HT1080 (cell line): ENCODE data around the gene ZAR1L. TPM values are rescaled to one million over a fixed set of nuclear protein-coding genes. Genes with fewer than 3 reads are reported as not detected.

Source experiments
- DNase-seq: peaks from one replicate; pipeline ENCODE4 v3.0.0-alpha.2; 2015; ENCODE audit warnings: low read depth
- total RNA-seq: library from RNA; depleted of rRNA; stranded (reverse); fragments of >200 nt; shearing (Covaris generic); gene quantifications from 2 replicates; pipeline ENCODE4 v1.2.3, GENCODE V29; 2014

Gene ZAR1L
- total RNA-seq, 1 experiment from 2014 or later: not detected

DNA sequence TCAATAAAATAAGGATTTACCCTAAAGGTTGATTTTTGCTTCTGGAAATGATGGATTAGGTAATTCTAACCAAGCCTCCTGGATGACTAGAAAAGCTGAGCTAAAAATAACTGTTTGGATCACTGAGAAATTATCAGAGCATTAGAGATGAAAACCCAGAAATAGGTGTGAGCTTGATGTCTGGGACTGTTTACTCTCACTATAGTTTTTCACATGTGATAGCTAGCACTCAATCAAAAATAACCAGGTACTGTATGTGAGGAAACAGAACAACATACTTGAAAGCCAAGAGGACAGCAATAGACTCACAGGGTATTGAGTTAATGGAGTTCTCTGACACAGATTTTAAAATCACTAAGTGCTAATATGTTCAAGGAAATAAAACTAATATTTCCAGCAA lies 9.5 kb downstream of the ZAR1L start:
- no peak for DNase-seq

DNA sequence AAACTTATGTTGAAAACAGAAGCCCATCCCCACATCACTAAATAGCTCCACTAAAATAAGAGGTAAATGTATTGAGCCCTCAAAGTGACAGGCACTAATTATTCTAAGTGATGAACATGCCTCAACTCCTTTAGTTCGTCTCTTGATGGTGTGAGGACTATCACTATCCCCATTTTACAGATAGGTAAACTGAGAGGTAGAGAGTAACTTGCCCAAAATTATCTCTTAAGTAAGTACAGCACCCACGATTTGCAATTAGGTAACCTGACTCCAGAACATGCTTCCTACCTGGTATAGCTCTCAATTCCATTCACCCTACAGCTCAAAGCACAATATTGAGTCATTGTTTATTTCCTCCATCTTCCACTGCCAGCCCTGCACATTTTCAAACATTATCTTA lies 12.7 kb downstream of the ZAR1L start:
- no peak for DNase-seq

DNA sequence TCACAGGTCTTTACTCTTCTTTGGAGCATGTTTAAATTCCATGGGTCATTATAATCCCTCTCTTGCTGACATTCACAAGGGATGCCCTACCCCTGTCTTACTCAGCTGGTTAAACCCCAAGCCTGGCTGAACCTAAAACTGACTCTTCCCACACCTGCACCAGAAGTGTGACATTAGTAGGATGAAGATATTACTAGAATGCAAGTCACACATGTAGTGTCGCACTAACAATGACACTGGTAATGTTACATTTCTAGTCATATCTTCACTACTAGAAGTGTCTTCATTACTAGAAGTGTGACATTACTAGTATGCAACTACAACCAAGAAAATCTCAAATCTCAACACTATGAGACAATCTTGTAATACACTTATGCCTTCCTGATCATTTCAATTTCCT lies 14.2 kb downstream of the ZAR1L start:
- no peak for DNase-seq

DNA sequence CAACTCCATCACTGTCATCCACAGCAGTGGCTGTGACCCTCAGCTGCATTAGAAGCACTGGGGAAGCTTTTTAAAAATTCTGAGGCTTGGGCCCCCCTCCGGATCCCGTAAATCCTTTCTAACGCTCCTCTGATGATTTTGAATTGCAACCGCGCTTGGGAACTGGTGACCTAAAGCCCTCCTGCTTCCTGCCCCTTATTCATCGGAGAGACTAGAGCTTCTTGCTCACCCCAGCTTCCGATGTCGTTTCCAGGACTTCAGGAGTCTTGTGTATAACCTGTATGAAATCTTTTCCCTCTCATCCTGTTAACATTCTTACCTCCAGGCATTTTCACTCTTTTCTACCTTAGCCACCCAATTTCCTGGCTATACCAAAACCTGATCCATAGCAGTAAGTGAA lies 14.8 kb downstream of the ZAR1L start:
- no peak for DNase-seq

DNA sequence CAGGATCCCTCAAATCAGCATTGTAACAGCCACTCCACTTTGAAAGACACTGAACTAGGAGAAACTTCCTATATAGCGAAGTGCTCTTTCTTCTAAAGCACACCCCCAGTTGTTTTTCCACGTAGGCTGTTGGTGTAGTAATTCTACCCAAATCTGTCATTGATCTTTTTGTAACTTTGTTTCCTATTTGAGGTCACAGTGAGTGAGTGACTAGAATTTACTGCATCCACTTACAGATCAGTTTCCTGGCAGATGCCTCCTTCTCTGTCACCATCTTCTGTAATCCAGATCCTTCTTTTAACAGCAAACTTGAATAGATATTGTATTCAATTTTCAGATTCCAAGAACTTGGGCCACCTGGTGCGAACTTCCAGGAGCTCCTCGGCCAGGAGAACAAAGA lies 15.3 kb downstream of the ZAR1L start:
- no peak for DNase-seq

DNA sequence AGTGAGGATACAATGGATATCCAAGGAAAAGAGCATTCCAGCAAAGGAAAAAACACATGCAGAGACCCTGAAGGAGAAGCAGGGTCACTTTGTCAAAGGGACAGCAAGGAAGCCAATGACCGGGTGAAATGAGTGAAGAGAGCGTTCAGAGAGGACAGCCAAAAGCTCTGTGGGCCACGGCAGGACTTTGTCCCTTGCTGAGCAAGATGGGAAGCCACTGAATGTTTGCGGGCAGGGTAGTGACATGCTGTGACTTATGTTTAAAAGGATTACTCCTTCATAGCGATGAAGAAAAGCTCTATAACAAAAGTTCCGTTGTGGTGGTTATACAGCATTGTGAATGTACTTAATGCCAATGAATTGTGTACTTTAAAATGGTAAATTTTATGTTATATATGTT lies 16.5 kb downstream of the ZAR1L start:
- no peak for DNase-seq

DNA sequence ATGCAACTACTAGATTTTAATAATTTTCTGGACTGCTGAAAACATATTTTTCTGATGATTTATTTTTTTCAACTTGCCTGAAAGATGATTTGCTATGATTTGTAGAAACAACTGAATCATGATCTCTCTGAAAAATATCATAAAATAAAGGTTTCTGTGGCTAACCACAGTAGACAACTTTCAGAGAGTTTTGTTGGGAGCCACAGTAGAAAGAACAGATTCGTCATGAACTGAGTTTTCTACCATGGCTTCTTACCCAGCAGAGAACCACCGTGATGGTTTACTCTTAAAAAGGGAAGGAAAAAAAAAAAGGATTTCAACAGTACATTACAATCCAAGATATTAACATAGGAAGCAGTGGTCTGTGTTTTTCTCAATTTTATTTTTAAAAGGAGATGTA lies 18.0 kb downstream of the ZAR1L start:
- no peak for DNase-seq

DNA sequence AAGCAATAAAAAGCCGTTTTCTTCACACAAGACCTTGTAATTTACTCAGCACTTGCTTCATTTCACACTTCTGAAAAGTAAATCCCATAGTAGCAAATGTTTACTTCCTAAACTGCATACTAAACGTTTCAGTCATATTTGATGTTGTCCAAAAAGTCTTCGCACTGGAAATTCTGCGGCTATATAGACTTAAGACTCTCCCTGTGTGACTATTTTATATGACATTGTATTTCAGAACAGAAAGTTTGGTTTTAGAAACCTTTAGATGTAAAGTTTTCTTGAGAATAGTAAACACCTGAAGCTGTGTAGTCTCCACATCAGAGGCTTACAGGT lies 29.6 kb downstream of the ZAR1L start:
- no peak for DNase-seq

DNA sequence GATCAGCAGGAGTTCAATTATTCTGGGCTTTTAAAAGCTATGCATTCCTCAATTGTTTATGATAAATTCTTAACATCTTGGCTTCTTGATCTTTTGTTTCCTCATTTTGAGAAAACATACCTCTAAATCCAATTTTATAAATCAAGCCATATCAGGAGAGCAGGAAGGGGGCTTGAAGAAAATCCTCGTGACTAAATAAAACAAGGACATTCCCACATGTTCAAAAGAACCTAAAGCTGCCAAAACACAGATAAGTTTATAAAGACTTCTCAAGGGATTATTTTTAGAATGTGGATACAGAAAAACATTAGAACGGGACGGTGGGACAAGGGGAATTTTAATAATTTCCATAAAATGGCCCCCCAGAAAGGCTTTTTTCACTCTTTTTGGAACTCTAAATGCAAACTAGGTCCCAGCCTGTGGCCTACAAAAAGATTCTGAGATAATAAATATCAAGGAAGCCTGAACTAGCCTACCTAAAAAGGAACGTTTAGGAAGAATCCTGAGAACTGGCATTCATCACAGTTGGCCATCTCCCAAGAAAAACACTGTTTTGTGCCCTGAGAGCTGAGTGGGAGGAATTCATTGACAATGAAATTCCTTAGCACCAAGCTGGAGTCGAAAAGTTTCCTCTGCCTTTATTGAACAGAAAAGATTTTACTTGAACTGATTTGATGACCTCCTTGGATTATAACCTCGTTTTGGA lies 30.1 kb downstream of the ZAR1L start:
- peak; percentile 73 for DNase-seq

DNA sequence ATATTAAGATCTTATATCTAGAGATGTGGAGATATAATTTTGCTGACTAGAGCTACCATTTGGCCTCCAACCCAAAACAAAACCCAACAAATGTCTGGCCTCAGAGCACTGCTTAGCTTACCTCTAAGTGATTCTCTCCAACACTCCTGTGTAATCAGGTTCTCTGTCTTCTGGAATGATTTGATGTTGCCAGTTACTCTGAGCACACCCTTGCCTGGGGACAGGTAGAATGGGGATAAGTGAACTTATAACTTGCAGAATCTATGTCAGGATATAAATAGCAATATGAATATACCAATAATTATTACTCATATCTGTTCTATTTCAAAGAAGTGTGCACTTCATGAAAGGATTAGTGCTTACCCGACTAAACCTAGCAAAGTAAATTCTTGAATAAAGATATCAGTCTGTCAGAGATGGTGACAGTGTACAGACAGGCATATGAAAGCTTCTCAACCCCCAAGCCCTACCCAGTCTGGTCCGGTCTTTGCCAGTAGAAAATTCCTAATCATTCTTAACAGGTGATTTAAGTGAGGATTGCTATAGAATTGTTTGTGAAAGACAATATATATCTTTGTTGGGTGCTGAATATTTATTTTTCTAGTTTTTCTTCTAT lies 33.0 kb downstream of the ZAR1L start:
- no peak for DNase-seq

DNA sequence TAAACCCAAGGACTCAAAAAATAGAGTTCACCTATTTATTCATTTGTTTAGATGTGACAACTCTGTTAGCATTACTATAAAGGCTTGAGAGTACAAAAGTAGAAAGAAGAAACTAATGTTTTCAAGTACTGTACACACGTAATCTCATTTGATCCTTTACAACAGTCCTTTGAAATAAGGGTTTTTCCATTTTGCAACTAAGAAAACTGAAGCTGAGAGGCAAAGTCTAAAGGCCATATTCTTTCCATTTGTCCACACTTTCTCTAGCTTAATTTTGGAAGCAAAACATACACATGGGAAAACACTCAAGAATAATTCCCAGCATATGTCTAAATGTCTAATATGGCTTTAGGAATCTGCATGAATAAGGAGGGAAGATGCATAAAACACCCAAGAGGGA lies 34.1 kb downstream of the ZAR1L start:
- no peak for DNase-seq

DNA sequence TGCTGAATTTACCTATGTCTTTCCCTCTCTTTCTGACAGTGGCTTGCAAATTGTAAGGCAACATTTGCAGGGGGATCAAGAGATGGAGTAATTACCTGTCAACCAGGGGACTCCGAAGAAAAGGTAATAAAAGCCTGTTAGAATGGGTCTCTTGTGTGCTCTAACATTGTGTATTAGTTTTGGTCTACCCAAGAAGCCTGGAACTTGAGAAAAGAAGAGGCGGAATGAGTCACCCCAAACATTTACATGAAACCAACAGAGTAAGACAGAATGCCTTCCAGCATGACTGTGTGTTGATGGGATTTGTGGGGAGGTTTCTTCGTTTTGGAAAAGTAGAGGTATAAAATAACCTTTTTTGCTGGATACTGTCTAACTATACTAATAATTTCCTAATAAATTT lies 36.7 kb downstream of the ZAR1L start:
- DNase-seq: no peak

DNA sequence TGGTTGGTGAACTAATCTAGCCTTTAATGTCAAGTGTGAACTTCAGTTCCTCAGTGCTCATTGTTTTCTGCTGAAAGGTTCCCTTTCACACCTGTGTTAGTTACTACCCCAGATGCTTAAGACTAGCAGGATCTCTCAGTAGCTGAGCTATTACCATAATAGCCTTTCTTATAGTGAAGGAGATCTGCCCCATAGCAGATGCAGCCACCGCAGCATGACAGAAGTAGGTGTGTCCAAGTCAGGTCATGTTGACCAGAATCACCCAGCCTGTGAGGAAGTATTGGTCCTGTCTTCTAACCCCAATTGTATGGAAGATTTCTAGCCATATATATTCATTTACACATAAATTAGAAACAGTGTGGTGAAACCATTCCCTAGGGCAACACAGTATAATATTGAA lies 37.3 kb downstream of the ZAR1L start:
- DNase-seq: no peak

DNA sequence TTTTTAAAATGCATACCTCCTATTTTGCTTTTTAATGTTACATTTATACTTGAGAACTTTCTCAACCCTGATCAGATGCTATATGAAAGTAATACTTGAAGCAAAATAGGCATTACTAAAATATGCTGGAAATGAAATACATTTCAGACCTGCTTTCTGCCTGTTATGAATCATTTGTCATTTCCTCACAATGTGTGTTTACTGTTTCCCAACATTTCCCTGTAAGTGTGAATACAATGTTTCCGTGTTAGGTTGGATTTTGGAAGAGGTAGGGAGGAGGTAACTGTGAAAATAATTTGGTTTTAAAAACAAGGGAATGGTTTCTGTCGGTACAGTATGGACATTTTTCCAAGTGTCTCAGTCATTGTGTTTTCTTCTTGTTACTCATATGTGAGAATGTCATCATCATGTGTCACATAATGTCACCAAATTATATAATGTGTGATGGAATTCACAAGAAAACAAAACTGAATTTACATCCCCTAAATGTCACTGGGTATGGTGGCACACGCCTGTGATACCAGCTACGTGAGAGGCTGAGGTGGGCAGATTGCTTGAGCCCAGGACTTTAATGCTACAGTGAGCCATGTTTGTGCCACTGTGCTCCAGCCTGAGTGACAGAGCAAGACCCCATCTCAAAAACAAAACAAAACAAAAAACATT lies 43.0 kb downstream of the ZAR1L start:
- no peak for DNase-seq

DNA sequence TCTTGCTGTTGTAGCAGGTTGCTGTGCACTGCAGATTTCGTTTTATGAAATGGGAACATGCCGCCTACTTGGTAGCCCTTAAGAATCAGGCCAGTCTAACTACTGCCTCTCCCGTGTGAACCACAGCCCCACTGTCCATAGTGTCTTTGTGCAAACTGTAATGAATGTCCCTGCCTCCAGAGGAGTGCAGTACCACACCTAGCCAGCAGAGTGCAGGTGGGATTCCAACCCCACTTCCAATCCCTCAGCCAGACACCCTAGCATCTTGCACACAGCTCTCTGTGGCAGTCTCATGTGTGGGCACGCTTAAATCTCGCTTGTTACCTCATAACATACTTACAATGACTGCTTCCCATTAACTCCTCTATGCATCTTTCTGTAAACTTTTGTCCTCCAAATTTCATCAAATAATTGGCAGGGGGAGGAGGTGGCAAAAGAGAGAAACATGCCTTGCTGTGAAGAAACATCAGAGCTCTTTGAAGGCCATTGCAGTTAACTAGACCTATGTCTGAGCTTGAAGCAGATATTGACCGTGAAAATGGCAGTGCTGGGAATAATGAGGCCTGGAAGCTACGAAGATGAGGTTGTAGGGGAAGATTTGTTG lies 47.2 kb downstream of the ZAR1L start:
- DNase-seq: no peak

DNA sequence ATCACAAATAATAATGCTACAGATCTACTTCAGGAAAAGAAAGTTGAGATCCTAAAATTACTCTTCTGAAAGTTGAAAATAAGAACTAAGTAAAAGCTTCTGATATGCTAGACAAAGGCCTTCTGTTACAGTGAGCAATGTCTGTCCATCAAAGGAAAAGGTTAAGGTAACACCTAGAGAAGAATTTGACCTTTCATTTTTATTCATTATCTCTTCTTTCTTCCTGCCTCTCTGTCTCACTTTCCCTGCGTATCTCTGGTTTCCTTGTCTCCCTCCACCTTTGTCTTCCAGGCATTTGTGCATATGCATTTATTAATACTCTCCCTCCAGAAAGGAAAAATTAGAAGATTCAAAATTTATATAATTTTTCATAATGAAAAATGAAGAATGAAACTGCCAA lies 49.0 kb downstream of the ZAR1L start:
- DNase-seq: no peak

DNA sequence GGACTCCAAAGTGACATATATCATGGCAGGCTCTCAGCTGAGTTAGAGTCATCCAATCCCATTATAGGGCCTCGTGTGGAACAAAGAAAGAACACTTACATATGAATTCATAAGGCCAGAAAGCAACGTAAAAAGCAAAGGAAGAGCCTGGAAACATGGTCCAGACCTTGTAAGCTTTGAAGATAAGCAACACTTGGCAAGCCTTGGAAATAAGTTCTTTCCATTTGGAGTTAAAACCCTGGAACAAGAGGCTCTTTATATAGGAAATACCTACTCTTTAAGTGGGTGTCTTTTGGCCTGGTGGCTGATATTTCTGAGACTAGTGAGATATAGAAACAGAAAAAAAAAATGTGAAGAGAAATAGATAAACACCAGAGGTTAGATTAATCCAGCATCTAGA lies 49.4 kb downstream of the ZAR1L start:
- DNase-seq: no peak

DNA sequence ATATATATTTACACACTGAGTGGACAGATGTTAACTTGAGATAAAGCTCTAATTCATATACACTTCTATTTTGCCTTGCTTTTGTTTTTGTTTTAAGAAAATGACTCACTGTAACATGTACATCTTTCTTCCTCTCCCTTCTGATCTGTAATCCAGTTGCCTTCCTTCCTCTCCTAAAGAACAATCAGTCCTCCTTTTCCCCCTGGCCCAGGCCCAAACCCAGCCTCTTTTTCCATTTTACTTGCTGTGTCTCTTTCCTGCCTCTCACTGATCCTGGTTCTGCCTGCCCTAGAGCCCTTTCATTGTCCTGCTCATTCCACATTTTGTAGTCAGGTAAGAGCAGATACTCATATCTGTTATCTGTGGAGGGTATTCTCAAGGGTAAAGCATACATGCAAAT lies 50.8 kb downstream of the ZAR1L start:
- DNase-seq: peak; percentile 82

DNA sequence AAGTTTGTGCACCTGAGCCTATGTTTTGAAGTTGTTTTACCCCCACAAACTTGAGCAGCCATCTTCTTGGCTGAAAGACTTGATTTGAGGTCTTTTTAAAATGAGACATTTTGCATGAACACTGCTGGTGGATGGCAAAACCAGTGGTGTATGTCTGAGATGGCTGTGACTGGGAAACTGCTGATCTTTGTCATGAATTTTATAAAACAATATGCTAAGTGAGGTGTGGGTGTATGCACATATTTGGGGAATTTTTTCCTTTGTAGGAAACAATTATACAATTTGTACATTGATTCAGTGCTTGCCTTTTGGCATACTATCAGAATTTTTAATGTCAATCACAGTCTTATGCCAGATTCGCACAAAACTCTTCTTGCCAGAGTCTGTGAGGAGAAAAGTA lies 52.5 kb downstream of the ZAR1L start:
- DNase-seq: no peak

DNA sequence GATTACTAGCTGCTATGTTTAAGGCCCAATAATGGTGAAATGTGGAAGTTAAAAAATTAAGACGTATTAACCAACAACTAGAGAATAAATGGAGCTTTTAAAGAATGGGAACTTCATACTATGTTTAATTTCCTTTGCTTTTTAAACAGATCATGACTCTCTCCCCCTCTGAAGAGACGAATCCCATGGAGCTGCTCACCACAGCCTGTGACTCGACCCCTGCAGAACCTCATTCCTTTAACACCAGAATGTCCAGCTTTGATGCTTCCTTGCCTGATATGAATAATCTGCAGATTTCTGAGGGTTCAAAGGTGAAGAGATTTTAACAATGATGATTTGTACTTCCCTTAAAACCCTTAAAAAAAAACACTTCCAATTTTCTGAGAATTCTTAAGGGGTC lies 53.0 kb downstream of the ZAR1L start:
- DNase-seq: peak; percentile 32

DNA sequence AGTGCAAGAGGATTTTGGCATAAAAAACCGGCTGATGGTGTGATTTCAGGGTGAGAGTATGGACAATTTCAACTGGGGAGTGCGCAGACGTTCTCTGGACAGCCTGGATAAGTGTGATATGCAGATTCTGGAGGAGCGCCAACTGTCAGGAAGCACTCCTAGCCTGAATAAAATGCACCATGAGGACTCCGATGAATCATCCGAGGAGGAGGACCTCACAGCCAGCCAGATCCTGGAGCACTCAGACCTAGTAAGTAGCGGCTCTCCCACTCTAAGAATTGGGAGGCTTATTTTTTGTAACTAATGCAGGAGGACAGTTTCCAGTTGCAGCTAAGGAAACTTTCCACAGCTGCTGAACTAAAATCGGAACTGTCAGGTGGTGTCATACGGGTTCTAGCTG lies 53.6 kb downstream of the ZAR1L start:
- DNase-seq: peak; percentile 91

DNA sequence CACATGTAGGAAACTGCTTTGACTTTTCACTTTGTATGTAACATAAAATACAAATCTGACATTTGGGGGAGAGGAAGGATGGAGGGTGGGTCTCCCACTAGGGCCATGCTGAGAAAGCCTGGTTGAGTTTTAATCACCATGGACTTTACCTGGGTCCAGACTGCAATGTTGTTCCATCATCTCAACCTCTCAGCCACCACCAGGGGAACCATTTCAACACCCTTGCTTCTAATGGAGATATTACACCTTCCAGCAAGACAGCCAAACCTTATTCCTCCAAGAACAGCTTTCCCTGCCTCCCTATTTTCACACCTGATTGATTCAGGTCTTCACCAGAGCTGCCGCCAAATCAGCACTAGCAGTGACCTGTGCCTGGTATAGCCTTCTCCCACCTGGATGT lies 56.0 kb downstream of the ZAR1L start:
- DNase-seq: no peak

DNA sequence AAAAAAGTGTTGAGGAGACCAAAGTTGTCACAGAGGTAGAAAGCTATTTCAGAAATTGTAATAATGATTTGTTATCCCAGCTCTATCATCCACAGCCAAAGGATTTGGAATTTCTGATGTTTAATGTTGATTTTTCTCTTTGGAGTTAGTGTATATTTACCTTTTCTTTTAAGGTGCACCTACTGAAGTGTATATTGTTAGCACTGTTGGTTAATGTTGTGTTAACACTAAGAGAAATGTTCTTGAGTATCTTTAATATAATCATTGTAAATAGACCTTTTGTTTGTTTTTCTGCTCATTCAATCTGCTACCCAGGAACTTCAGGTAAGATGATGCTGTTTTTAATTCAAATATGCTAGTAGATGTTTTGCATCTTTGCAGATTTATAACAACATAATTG lies 57.5 kb downstream of the ZAR1L start:
- no peak for DNase-seq
